ENCODE results near the gene VANGL2.

The VANGL2 gene

DNA sequence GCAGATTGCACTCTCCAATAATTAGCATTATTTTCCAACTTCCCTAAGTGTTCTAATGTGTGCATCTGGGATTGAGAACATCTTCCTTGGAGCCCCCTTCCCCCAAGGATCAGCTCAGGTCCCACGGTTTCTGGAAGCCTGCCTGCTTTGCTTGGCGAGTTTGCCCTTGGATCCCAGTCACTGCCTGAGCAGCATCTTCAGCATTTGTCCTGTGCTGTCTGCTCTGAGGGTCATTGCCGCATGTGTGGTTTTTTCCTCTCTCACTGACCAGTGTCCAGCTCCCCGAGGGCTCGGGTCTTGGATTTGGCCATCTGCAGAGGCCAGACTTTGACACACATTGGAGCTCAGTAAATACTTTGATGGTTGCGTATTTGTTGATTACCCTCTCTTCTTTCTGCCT lies 18.1 kb downstream of the VANGL2 start:
- DNase-seq: no peak
- in situ Hi-C loops (cut with HindIII; ENCODE audit: low pct_ligation_motif_present, low pct_unique_long_range_greater_than_20kb, low sequenced_read_pairs): no loop called here

- no peak for DNase-seq
- in situ Hi-C loops (cut with HindIII; ENCODE audit: low pct_ligation_motif_present, low pct_unique_long_range_greater_than_20kb, low sequenced_read_pairs): no loop called here
These were observed 18.9 kb downstream of the VANGL2 start for GRCh38 chr1:160419150-160419837.

DNA sequence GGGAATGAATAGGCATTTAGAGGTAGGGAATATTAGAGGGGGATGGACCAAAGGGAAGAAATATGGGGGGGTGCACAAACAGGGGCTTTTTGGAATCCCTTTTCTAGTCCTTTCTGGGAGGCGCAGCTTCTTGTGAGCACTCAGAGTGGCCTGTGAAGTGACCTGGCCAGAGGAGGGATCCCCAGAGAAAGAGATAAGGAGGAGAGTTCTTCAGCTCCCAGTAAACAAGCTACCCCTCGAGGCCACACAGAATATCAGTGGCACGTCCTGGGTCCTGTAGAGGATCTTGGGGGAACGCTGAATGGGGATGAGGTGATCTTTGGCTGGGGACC lies 19.4 kb downstream of the VANGL2 start:
- in situ Hi-C loops (cut with HindIII; ENCODE audit: low pct_ligation_motif_present, low pct_unique_long_range_greater_than_20kb, low sequenced_read_pairs): no loop called here
- DNase-seq: no peak

- no peak for DNase-seq
- in situ Hi-C loops (cut with HindIII; ENCODE audit: low pct_ligation_motif_present, low pct_unique_long_range_greater_than_20kb, low sequenced_read_pairs): no loop called here
These were observed 20.8 kb downstream of the VANGL2 start for GRCh38 chr1:160420881-160421842.

- no peak for DNase-seq
- in situ Hi-C loops (cut with HindIII; ENCODE audit: low pct_ligation_motif_present, low pct_unique_long_range_greater_than_20kb, low sequenced_read_pairs): no loop called here
These were observed 21.5 kb downstream of the VANGL2 start for GRCh38 chr1:160421881-160422280.

DNA sequence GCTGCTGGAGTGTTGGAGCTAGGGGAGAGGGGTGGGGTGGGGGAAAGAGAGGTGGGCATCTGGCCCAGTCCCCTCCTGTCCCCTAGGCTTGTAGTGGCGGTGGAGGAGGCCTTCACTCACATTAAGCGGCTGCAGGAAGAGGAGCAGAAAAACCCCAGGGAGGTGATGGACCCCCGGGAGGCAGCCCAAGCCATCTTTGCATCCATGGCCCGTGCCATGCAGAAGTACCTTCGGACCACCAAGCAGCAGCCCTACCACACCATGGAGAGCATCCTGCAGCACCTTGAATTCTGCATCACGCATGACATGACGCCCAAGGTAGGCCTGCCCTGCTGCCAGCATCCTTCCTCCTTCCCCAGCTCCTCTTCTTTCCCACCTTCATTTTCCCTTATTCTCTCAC lies 23.6 kb downstream of the VANGL2 start:
- in situ Hi-C loops (cut with HindIII; ENCODE audit: low pct_ligation_motif_present, low pct_unique_long_range_greater_than_20kb, low sequenced_read_pairs): no loop called here
- DNase-seq: no peak

DNA sequence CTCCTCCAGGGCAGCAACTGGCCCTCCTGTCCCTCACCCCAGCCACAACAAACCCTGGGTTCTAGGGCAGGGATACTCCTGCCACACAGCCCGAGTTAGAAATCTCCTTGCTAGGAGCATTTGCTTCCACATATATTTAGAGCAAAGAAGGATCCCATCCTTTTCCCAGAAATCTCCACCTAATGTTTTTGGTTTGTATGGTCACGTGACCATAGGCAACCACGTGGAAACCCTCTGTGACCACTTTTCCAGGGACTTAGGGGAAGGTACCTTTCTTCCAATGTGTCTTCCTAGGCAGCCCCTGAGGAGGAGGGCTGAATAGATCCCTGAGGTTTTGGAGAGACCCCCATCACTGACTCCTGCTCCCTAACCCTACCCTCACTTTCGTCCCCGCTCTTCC lies 25.5 kb downstream of the VANGL2 start:
- no peak for DNase-seq
- in situ Hi-C loops (cut with HindIII; ENCODE audit: low pct_ligation_motif_present, low pct_unique_long_range_greater_than_20kb, low sequenced_read_pairs): no loop called here

DNA sequence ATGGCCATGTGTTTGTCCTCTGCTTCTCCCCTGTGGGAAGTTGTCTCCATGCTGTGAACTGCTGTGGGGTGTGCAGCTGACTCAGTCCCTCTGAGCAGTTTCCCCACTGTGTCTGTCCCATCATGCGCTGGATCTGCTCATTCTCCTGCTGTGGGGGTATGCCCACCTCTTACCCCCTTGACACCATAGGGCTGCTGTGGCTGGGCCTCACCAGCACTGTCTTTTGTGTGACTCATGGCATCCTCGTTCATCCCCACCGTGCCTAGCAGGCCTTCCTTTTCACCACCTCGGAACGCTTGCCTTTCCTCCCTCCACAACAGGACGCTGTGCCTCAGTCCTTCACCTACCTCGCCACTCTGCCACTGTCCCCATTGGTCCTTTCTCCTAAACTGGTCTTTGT lies 27.3 kb downstream of the VANGL2 start:
- in situ Hi-C loops (cut with HindIII; ENCODE audit: low pct_ligation_motif_present, low pct_unique_long_range_greater_than_20kb, low sequenced_read_pairs): no loop called here
- no peak for DNase-seq

- in situ Hi-C loops (cut with HindIII; ENCODE audit: low pct_ligation_motif_present, low pct_unique_long_range_greater_than_20kb, low sequenced_read_pairs): no loop called here
- DNase-seq: no peak
These were observed 27.7 kb downstream of the VANGL2 start for GRCh38 chr1:160428053-160428452.

- DNase-seq: peak; percentile 58
- in situ Hi-C loops (cut with HindIII; ENCODE audit: low pct_ligation_motif_present, low pct_unique_long_range_greater_than_20kb, low sequenced_read_pairs): no loop called here
These were observed 28.3 kb downstream of the VANGL2 start for GRCh38 chr1:160428655-160429054.

DNA sequence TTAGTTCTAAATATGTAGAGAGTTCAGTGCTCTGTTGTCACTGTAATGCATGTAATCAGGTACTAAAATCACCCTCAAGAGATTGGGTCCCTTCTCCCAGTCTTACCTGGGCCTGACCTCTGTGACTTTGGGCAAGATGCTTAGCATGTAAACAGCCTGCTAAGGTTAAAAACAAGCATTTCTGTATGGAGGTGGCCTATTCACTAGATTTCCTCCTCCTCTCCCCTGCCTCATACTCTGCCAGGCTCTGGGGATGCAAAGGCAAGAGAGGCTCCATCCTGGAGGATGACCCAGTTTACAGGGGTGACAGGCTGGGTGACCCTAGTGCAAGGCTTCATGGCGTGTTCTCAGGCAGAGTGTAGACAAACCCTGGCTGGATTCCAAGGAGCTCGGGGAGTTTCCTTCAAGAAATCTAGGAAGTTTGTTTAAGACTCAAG lies 28.8 kb downstream of the VANGL2 start:
- DNase-seq: no peak
- in situ Hi-C loops (cut with HindIII; ENCODE audit: low pct_ligation_motif_present, low pct_unique_long_range_greater_than_20kb, low sequenced_read_pairs): no loop called here

DNA sequence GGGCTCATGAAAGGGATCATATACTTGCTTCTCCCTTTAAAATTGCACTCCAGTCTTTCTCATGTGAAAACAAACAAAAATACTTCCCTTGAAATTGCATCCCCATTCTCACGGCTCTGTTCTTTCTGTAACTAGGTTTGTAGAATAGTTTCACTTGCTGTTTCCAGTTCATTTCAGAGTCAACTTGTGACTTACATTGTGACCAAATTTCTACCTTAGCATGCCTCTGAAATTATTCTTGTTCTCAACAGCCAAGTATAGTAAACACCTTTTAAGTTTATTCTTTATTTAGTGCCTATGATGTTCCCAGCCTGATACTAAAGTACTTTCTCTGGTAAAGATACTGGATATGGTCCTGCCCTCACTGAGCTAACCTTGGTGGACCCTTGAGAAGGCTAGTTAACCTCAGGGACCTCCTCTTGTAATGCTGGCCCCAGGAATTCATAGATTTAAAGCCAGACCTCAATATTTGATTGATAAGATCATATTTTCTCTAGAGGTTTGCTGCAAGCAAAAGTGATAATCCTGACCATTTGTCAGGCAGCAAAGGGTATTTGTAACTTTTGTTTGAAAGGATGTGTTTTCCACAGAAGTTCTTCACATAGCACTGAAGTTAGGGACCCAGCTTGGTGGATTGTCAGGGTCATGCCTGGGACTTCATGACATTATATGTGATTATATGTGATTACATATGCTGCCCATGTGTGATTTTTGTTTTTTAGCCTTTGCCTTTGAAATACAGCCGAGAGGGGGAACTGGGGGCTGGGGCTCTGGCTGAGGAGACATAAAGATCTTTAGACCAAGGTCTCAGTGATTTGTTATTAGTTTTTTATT lies 29.6 kb downstream of the VANGL2 start:
- in situ Hi-C loops (cut with HindIII; ENCODE audit: low pct_ligation_motif_present, low pct_unique_long_range_greater_than_20kb, low sequenced_read_pairs): no loop called here
- no peak for DNase-seq

GRCh38 chr1:160431006-160431405 lies 30.6 kb downstream of the VANGL2 start:
- DNase-seq: no peak

DNA sequence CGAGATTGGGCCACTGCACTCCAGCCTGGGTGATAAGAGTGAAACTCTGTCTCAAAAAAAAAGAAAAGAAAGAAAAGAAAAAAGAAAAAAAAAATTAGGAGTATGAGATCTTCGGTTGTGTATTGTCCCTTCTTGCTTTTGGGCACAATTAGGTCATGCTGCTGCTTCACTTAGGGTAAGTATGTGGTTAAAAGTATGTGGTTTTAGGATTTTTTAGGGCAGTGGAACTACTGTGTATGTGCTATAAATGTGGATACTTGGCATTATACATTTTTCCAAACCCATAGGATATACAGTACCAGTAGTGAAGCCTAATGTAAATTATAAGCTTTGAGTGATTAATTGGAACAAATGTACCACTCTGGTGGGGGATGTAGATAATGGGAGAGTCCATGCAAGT lies 31.2 kb downstream of the VANGL2 start:
- in situ Hi-C loops (cut with HindIII; ENCODE audit: low pct_ligation_motif_present, low pct_unique_long_range_greater_than_20kb, low sequenced_read_pairs): no loop called here
- DNase-seq: no peak

More at GRCh38 chr1:160431006-160431405, 30.6 kb downstream of the VANGL2 start:
- in situ Hi-C loops (cut with HindIII; ENCODE audit: low pct_ligation_motif_present, low pct_unique_long_range_greater_than_20kb, low sequenced_read_pairs): no loop called here

GRCh38 chr1:160432371-160432786 lies 32.0 kb downstream of the VANGL2 start:
- DNase-seq: no peak
- in situ Hi-C loops (cut with HindIII; ENCODE audit: low pct_ligation_motif_present, low pct_unique_long_range_greater_than_20kb, low sequenced_read_pairs): no loop called here

GRCh38 chr1:160436966-160437365 lies 36.6 kb downstream of the VANGL2 start:
- DNase-seq: no peak
- in situ Hi-C loops (cut with HindIII; ENCODE audit: low pct_ligation_motif_present, low pct_unique_long_range_greater_than_20kb, low sequenced_read_pairs): no loop called here

DNA sequence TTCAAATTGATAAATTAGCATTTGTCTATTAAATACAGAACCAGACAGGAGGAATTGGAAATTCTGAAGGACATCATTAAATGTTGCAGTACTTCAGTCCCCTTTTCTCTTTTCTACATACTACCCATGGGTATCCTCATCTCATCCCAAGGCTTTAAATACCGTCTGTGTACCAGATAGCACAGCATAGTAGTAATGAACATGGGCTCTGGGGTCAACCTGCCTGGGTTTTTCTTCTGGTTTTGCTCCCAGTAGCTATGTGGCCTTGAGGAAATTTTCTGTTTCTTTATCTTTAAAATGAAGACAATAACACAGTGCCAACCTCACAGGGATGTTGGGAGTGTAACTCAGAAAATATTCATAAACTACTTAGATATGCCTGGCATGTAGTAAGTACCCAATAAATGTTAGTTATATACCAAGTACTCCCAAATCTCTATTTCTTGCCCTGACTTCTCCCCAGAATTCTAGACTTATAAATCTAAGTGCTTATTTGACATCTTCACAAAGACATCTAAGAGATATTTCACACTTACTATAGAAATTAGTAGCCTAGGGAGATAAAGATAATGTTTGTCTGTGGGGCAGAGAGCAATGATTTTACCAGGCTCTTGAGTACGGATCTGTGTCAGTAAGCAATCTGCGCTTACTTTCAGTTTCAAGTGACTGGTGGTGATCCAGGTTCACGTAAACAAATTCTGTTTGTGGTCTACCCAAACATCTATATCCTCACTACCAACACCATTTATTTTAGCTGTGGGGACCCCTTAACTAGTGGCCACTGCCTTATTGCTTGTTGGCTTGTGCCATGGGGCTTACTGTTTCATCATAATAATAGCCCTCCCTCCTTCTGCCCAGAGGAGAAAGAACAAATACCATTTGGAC lies 37.3 kb downstream of the VANGL2 start:
- DNase-seq: peak; percentile 22
- in situ Hi-C loops (cut with HindIII; ENCODE audit: low pct_ligation_motif_present, low pct_unique_long_range_greater_than_20kb, low sequenced_read_pairs): no loop called here

- in situ Hi-C loops (cut with HindIII; ENCODE audit: low pct_ligation_motif_present, low pct_unique_long_range_greater_than_20kb, low sequenced_read_pairs): no loop called here
- DNase-seq: no peak
These were observed 38.1 kb downstream of the VANGL2 start for GRCh38 chr1:160438317-160438918.
